BJ (cell line): ENCODE data around the gene ADGRA1. TPM values are rescaled to one million over a fixed set of nuclear protein-coding genes. Genes with fewer than 3 reads are reported as not detected.

Source experiments
- CTCF ChIA-PET: fragments of 350-600 bp; formaldehyde crosslinking; extraction: SDS; loops from one replicate; lab custom pipeline; 2021; ENCODE audit warnings: antibody characterized with exemption, inconsistent platforms; lab: Yijun Ruan, JAX
- POLR2A ChIA-PET: fragments of 300-600 bp; sonication (Branson Sonifier 250); formaldehyde crosslinking; extraction: SDS; loops from one replicate; lab custom pipeline; 2021; ENCODE audit warnings: antibody characterized with exemption; lab: Charles Lee
- DNase-seq: peaks from one replicate; pipeline ENCODE4 v3.0.0-alpha.2; 2011; ENCODE audit warnings: low read depth
- H3K27me3 ChIP-seq: 2 replicates; pipeline ENCODE4 v1.6.0; 2011; ENCODE audit warnings: low read length; ENCODE audit not compliant: control insufficient read depth, insufficient read depth
- H3K36me3 ChIP-seq: 2 replicates; pipeline ENCODE4 v1.5.1; 2011; ENCODE audit warnings: low read length; ENCODE audit not compliant: control insufficient read depth, insufficient read depth
- H3K4me3 ChIP-seq: 2 replicates; pipeline ENCODE4 v1.5.1; 2011; ENCODE audit warnings: low read depth, mild to moderate bottlenecking, control low read depth, low read length
- polyA plus RNA-seq: library from polyadenylated mRNA; depleted of rRNA; stranded (reverse); fragments of >200 nt; gene quantifications from 2 replicates; pipeline ENCODE4 v1.2.3, GENCODE V29; 2011
- TF ChIP-seq, protein P1 (sequence below): IDR thresholded peaks from 2 replicates; pipeline ENCODE4 v1.5.1; 2011; ENCODE audit warnings: low read depth, mild to moderate bottlenecking, control low read depth, inconsistent platforms, low read length, moderate library complexity; ENCODE audit not compliant: insufficient read depth

ADGRA1 gene
- polyA plus RNA-seq, 1 experiment = not detected

DNA sequence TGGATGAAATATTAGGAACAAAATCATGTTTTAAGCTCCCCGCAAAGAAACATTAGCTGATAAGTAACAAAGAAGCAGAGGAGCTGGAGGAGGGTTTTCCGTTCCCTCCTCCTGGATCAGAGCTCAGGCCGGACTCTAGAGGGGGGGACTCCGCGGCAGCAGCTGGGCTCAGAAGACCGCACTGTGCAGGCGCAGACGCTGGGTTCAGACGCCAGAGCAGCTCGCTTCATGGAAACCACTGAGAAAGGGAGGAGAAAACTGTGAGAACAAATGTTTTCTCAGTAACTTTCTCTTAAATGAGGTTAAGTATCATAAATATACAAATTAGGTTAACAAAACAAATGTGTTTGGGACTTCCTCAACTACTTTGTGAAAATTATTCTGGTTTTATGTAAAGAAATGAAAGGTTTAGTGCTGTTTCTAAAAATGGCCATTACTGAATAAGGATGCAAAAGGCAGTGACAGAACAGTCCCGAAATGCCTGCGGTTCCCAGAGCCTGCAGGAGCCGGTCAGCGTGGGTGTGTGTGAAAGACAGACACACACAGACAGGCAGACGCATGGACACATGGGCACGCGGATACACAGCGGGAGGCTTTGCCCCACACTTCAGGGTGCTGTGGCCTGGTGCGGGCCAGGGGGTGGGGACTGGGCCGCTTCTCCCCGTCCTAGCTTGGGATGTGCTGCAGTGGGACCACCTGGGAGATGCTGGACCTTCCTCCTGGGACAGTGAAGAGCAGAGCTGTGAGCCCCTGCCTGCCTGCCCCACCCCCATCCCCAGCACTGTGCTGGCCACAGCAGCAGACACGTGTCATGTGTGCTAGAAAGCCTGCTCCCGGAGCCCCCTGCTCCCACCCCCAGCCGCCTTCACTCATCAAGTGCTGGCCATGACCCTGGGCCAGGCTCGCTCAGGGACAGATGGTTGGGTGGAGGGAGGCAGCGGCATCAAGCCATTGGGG is 20.3 kb upstream of the ADGRA1 start:
- Histone ChIP-seq H3K4me3 (no peak overlapping the region), H3K27me3 (no peaks in the 10 kb centered on the region), H3K36me3 (no peaks in the 10 kb centered on the region)
- POLR2A ChIA-PET = no interaction called here
- TF ChIP-seq, protein P1, sequence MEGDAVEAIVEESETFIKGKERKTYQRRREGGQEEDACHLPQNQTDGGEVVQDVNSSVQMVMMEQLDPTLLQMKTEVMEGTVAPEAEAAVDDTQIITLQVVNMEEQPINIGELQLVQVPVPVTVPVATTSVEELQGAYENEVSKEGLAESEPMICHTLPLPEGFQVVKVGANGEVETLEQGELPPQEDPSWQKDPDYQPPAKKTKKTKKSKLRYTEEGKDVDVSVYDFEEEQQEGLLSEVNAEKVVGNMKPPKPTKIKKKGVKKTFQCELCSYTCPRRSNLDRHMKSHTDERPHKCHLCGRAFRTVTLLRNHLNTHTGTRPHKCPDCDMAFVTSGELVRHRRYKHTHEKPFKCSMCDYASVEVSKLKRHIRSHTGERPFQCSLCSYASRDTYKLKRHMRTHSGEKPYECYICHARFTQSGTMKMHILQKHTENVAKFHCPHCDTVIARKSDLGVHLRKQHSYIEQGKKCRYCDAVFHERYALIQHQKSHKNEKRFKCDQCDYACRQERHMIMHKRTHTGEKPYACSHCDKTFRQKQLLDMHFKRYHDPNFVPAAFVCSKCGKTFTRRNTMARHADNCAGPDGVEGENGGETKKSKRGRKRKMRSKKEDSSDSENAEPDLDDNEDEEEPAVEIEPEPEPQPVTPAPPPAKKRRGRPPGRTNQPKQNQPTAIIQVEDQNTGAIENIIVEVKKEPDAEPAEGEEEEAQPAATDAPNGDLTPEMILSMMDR = no peak
- CTCF ChIA-PET = no interaction called here
- DNase-seq = no peak

DNA sequence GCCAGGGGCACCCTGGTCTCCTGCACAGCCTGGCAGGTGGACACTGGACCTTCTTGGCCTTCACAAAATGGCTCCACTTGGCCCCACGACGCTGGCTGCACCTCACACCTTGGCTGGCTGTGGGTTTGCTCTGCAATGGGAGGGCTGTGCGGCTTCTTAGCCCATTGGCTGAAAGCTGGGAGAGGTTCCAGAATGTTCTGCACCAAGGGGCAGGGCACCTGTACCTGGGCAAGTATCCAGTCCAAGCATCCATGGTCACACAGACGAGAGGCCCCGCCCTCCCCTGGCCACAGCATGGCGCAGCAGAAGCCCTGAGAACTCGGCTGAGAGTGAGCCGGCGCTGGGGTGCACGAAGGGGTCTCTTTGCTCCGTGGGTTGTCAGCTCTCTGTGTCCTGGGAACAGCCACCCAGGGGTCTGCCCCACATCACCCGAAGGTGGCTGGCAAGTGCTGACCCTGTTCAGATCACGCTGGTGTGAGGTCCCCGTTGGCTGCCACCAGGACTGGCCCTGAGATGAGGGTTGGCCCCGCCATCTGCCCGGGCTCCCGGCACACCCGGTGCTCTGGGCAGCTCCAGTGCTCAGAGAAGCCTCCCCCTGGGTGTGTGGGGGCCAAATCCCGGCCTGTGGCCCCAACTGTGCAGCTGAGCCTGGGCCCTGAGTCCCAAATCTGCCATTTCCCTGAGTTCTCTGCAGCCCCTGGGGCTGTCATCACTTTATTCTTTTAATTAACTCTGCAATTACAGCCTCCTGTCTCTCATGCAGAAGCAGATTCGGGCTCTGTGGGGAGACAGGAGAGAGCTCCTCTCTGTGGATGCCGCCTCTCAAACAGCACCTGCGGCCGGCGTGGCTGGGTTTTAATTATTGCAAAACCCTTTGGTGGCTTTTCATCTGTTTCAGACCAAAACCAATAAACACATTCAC is 19.4 kb upstream of the ADGRA1 start:
- POLR2A ChIA-PET = no interaction called here
- TF ChIP-seq, protein P1 = no peak
- CTCF ChIA-PET = interaction anchor here (0.6 kb wide), 1 partner anchor 313 kb away, joined by 3 read pairs; no protein-coding TSS in a partner anchor
- no peak overlapping the region for H3K4me3 ChIP-seq
- H3K27me3 ChIP-seq = no peaks in the 10 kb centered on the region
- no peak for DNase-seq
- no peaks in the 10 kb centered on the region for H3K36me3 ChIP-seq

DNA sequence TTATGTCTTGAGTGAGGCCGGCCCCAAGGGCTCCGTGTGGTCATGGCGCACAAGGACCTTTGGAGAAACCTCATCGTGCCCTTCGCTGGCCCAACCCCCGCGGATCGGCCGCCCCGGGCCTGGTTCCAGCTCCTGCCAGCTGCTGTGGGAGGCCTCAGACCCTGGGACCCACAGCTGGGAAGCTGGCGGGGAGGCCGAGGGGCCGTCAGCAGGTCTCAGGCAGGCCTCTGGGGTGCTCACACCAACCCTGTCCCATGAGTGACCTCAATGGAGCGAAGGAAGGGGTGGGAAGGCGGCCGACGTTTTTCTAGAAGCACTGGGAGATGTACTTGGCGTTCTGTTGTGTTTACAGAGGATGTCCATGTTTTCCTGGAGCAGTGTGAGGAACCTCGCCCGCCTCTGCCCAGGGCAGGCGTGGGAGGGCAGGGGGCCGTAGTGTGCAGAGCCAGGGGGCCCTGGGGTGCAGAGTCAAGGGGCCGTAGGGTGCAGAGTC is 18.6 kb upstream of the ADGRA1 start:
- Histone ChIP-seq H3K36me3 (no peaks in the 10 kb centered on the region), H3K4me3 (no peak overlapping the region), H3K27me3 (no peaks in the 10 kb centered on the region)
- DNase-seq = no peak
- TF ChIP-seq, protein P1 = no peak
- POLR2A ChIA-PET = no interaction called here
- CTCF ChIA-PET = no interaction called here

DNA sequence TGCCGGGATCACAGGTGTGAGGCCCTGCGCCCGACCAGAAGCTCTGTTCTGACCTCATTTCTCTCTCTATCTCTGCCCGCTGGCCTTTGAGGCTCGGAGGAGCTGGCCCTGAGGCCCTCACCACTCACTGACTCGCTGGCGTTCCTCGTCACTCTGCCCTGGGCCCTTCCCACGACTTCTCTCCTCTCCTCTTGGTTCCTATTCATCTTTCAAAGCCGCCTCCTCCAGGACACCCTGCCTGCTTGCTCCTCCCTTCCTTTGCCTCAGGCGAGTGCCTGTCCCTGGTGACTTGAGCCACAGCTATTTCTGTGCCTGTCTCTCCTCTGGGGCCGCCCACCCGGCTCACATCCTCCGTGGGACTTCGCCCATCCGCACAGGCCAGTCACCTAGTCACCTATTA is 17.3 kb upstream of the ADGRA1 start:
- ChIA-PET CTCF (interaction anchor here (0.6 kb wide), 1 partner anchor 18 kb away, joined by 3 read pairs; no protein-coding TSS in a partner anchor), POLR2A (no interaction called here)
- no peaks in the 10 kb centered on the region for H3K36me3 ChIP-seq
- no peak overlapping the region for H3K4me3 ChIP-seq
- TF ChIP-seq, protein P1 = no peak
- H3K27me3 ChIP-seq = no peaks in the 10 kb centered on the region
- no peak for DNase-seq
